K562 (cell line): ENCODE measurements around the gene KIF26A. TPM values are rescaled to one million over a fixed set of nuclear protein-coding genes. Genes with fewer than 3 reads are reported as not detected.

Source experiments
- ATAC-seq: fragments of 200-7000 bp; cut with Tn5 transposase; 3 replicates; pipeline ENCODE4 v1.9.1; 2020; ENCODE audit warnings: moderate library complexity
- BruUV-seq: library from RNA; stranded (reverse); fragments of 400-500 nt; replicated peaks from 2 replicates; lab custom pipeline; 2021; lab: Mats Ljungman, UMichigan
- CTCF ChIA-PET: fragments of 300-600 bp; formaldehyde crosslinking; extraction: SDS; loops from one replicate; lab custom pipeline; 2021; ENCODE audit warnings: low intra/inter-chr PET ratio; lab: Yijun Ruan, JAX
- POLR2A ChIA-PET: fragments of 300-600, 350-650 bp; sonication (Branson Sonifier 250); formaldehyde crosslinking; extraction: SDS; loops from one replicate; lab custom pipeline; 2021; ENCODE audit warnings: antibody characterized with exemption, inconsistent platforms; lab: Yijun Ruan, JAX
- DNase-seq, 4 experiments: peaks; one replicate each; pipeline versions ENCODE4 v3.0.0 to v3.0.0-alpha.2; 2011 to 2018; ENCODE audit warnings: low spot score in 3 of 4, mixed read lengths in 3 of 4; ENCODE audit errors: extremely low read depth in 1 of 4
- FAIRE-seq: peaks from 2 replicates; lab custom pipeline; 2011; peaks lifted over from hg19 to GRCh38; lab: Jason Lieb, UNC
- H2AFZ ChIP-seq: 2 replicates; pipeline ENCODE4 v1.6.0; 2011; ENCODE audit warnings: low read depth, low read length, control low read depth, inconsistent platforms
- H3K27ac ChIP-seq: fragments of 200-600 bp; 3 replicates; pipeline ENCODE4 v1.8.0; 2011; ENCODE audit warnings: low read depth, mild to moderate bottlenecking, control low read depth, inconsistent platforms, low read length, moderate library complexity, mixed read lengths; ENCODE audit errors: extremely low read depth
- H3K27me3 ChIP-seq, 2 experiments: fragments of 300-600 bp in 1 of 2; 2 replicates in 1 of 2; 3 replicates in 1 of 2; pipeline versions ENCODE4 v1.6.0 to v1.8.0; 2011; ENCODE audit warnings: inconsistent platforms in 2 of 2, low read length in 2 of 2, mild to moderate bottlenecking in 1 of 2, mixed read lengths in 1 of 2, moderate library complexity in 1 of 2; ENCODE audit not compliant: control insufficient read depth in 2 of 2, insufficient read depth in 2 of 2
- H3K36me3 ChIP-seq: fragments of 300-600 bp; 3 replicates; pipeline ENCODE4 v1.8.0; 2011; ENCODE audit warnings: mild to moderate bottlenecking, low read length, inconsistent platforms; ENCODE audit not compliant: control insufficient read depth, insufficient read depth
- H3K4me1 ChIP-seq, 2 experiments: fragments of 200-600 bp in 1 of 2; replicated peaks in 1 of 2; 2 replicates in 1 of 2; 3 replicates in 1 of 2; pipeline versions ENCODE4 v1.5.1 to v1.8.0; 2011; ENCODE audit warnings: inconsistent platforms in 2 of 2, low read length in 2 of 2, mild to moderate bottlenecking in 1 of 2, mixed read lengths in 1 of 2, moderate library complexity in 1 of 2; ENCODE audit not compliant: control insufficient read depth in 2 of 2, insufficient read depth in 2 of 2
- H3K4me2 ChIP-seq: 2 replicates; pipeline ENCODE4 v1.6.1; 2011; ENCODE audit warnings: low read length, control low read depth, inconsistent platforms, mixed read lengths; ENCODE audit not compliant: insufficient read depth
- H3K4me3 ChIP-seq: fragments of 200-600 bp; sonication (generic), shearing (Covaris generic); 2 replicates; pipeline ENCODE4 v1.5.1; 2016; ENCODE audit warnings: control low read depth, inconsistent platforms
- H3K79me2 ChIP-seq: fragments of 200-600 bp; 3 replicates; pipeline ENCODE4 v1.8.0; 2011; ENCODE audit warnings: low read length, inconsistent platforms; ENCODE audit not compliant: control insufficient read depth, insufficient read depth
- H3K9ac ChIP-seq, 2 experiments: 2 replicates each; pipeline versions ENCODE4 v1.6.0 to v1.6.1; 2011; ENCODE audit warnings: low read depth in 2 of 2, low read length in 2 of 2, control low read depth in 1 of 2, inconsistent platforms in 1 of 2, mild to moderate bottlenecking in 1 of 2, mixed read lengths in 1 of 2; ENCODE audit not compliant: insufficient read depth in 1 of 2
- H3K9me1 ChIP-seq: one replicate; pipeline ENCODE4 v1.6.0; 2011; ENCODE audit warnings: inconsistent platforms, mild to moderate bottlenecking, low read length, moderate library complexity; ENCODE audit not compliant: control insufficient read depth, insufficient read depth
- H3K9me3 ChIP-seq: replicated peaks from 2 replicates; pipeline ENCODE4 v1.5.1; 2011; ENCODE audit warnings: low read depth, low read length, inconsistent platforms; ENCODE audit not compliant: control insufficient read depth, insufficient read depth
- H4K20me1 ChIP-seq: replicated peaks from 2 replicates; pipeline ENCODE4 v1.6.1; 2011; ENCODE audit warnings: low read length, inconsistent platforms, mixed read lengths; ENCODE audit not compliant: control insufficient read depth, insufficient read depth
- JUN ChIP-seq, 2 experiments: sonication (generic) in 1 of 2; formaldehyde crosslinking in 1 of 2; IDR thresholded peaks; 2 replicates each; pipeline versions ENCODE4 v1.6.1 to v1.8.0; 2012 to 2022; ENCODE audit warnings: borderline replicate concordance in 2 of 2, mild to moderate bottlenecking in 2 of 2, improper control_type of control experiment in 1 of 2, low read depth in 1 of 2, low read length in 1 of 2, missing genetic modification reagents in 1 of 2
- RHOXF2B ChIP-seq: fragments of 250-450 bp; sonication (Bioruptor Pico); conservative IDR thresholded peaks from 2 replicates; pipeline ENCODE4 v1.5.1; 2021
- TEAD4 ChIP-seq, 2 experiments: sonication (generic) in 1 of 2; formaldehyde crosslinking in 1 of 2; IDR thresholded peaks; 2 replicates each; pipeline versions ENCODE4 v1.6.1 to v1.8.0; 2012 to 2022; ENCODE audit warnings: borderline replicate concordance in 1 of 2, inconsistent platforms in 1 of 2, low read length in 1 of 2, mild to moderate bottlenecking in 1 of 2, missing genetic modification reagents in 1 of 2
- ZNF507 ChIP-seq: conservative IDR thresholded peaks from 2 replicates; pipeline ENCODE4 v1.6.1; 2017; ENCODE audit warnings: missing genetic modification characterization, missing compliant biosample characterization
- ZNF766 ChIP-seq: fragments of 200-800 bp; sonication (Bioruptor generic); conservative IDR thresholded peaks from 2 replicates; pipeline ENCODE4 v1.6.1; 2016; ENCODE audit warnings: missing genetic modification characterization, missing compliant biosample characterization
- ZNF79 ChIP-seq: fragments of 250-450 bp; sonication (Bioruptor Pico); IDR thresholded peaks from 2 replicates; pipeline ENCODE4 v1.4.0; 2020; ENCODE audit warnings: low read depth, mild to moderate bottlenecking, moderate library complexity
- WGBS: fragments of 100-300 bp; shearing (Covaris generic); methylation state at CpG from one replicate; pipeline ENCODE4 v1.1.6; 2016; ENCODE audit warnings: low coverage, mixed read lengths; ENCODE audit not compliant: insufficient coverage; ENCODE audit errors: missing lambda C conversion rate; 5-methylcytosine and 5-hydroxymethylcytosine counted together
- in situ Hi-C: fragments of 300-500 bp; cut with MboI; formaldehyde crosslinking; loops from 4 replicates; pipeline ENCODE4 v1.15.0; 2018; ENCODE audit warnings: inconsistent platforms, mixed read lengths
- intact Hi-C: fragments of 100-400 bp; cut with micrococcal nuclease; formaldehyde crosslinking; loops from 2 replicates; pipeline ENCODE4 v1.14.2; 2022
- polyA plus RNA-seq, 8 experiments: library from polyadenylated mRNA; depleted of rRNA in 4 of 8; stranded (reverse) in 5 of 8; unstranded in 3 of 8; fragments of >200 nt; fragmentation: Nextera tagmentation in 2 of 8; fragmentation: Illumina TruSeq in 1 of 8; extraction: Ambion mirVana in 2 of 8; extraction: Trizol in 1 of 8; gene quantifications; 2 replicates each; pipeline versions ENCODE4 v1.2.1 to v1.2.3, GENCODE V29; 2011 to 2014; ENCODE audit warnings: inconsistent platforms in 1 of 8, missing spikeins in 1 of 8
- total RNA-seq, 7 experiments: library from RNA; depleted of rRNA in 6 of 7; stranded (reverse); fragments of >200 nt in 6 of 7; fragmentation: Illumina TruSeq in 2 of 7; extraction: Trizol in 2 of 7; gene quantifications; 2 replicates each; pipeline versions ENCODE4 v1.2.1 to v1.2.3, GENCODE V29; 2011 to 2021; ENCODE audit warnings: low replicate concordance in 1 of 7
- TF ChIP-seq, protein P1 (sequence below): fragments of 250-450 bp; sonication (Bioruptor Pico); IDR thresholded peaks from 2 replicates; pipeline ENCODE4 v1.5.0; 2021; ENCODE audit warnings: mild to moderate bottlenecking, borderline replicate concordance

KIF26A gene
- total and polyA plus RNA-seq, 9 of the 15 experiments (the other 6 are each of a cell fraction or from before 2014, with no cell fraction given), result 0.04 TPM; not detected in 8

- ATAC-seq, result no peak
- H3K4me1 ChIP-seq, result no peaks in the 10 kb centered on the region
- 4% methylated on average over 8 of the region's 13 CpGs for WGBS
- H4K20me1 ChIP-seq, result no peaks in the 10 kb centered on the region
- in situ Hi-C loops (no loop called here), intact Hi-C loops (no loop called here)
- DNase-seq, result no peak
- H3K4me3 ChIP-seq, result no peak overlapping the region
- TF ChIP-seq RHOXF2B, result no peak
- TF ChIP-seq, protein P1, sequence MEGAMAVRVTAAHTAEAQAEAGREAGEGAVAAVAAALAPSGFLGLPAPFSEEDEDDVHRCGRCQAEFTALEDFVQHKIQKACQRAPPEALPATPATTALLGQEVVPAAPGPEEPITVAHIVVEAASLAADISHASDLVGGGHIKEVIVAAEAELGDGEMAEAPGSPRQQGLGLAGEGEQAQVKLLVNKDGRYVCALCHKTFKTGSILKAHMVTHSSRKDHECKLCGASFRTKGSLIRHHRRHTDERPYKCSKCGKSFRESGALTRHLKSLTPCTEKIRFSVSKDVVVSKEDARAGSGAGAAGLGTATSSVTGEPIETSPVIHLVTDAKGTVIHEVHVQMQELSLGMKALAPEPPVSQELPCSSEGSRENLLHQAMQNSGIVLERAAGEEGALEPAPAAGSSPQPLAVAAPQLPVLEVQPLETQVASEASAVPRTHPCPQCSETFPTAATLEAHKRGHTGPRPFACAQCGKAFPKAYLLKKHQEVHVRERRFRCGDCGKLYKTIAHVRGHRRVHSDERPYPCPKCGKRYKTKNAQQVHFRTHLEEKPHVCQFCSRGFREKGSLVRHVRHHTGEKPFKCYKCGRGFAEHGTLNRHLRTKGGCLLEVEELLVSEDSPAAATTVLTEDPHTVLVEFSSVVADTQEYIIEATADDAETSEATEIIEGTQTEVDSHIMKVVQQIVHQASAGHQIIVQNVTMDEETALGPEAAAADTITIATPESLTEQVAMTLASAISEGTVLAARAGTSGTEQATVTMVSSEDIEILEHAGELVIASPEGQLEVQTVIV (CRISPR knock-in tag), result no peak
- no peaks in the 10 kb centered on the region for H3K36me3 ChIP-seq
- CTCF ChIA-PET, result no interaction called here
- no peak overlapping the region for H3K27ac ChIP-seq
- no peak overlapping the region for H3K9ac ChIP-seq
- no peaks in the 10 kb centered on the region for H3K9me3 ChIP-seq
- H3K79me2 ChIP-seq, result no peaks in the 10 kb centered on the region
- no peaks in the 10 kb centered on the region; a peak in 1 of 5 replicates for H3K27me3 ChIP-seq
- no peak for FAIRE-seq
- H3K4me2 ChIP-seq, result no peak overlapping the region
- no peak overlapping the region for H2AFZ ChIP-seq
- no peaks in the 10 kb centered on the region for H3K9me1 ChIP-seq
- no TSS peak for BruUV-seq
- POLR2A ChIA-PET, result interaction anchor here (0.6 kb wide), 1 partner anchor 179 kb away, joined by 3 read pairs; no protein-coding TSS in a partner anchor
Measured at GRCh38 chr14:104201063-104201462, 62.7 kb downstream of the KIF26A start.

GRCh38 chr14:104201496-104201895 lies 63.1 kb downstream of the KIF26A start:
- BruUV-seq, result no TSS peak
- in situ Hi-C loops, result no loop called here
- TF ChIP-seq JUN (IDR thresholded peaks at IDR 0.05; ENCODE audit: borderline replicate concordance, low read depth, low read length) (no peak), JUN (CRISPR knock-in tag; IDR thresholded peaks at IDR 0.05; ENCODE audit: borderline replicate concordance) (no peak), TEAD4 (IDR thresholded peaks at IDR 0.05; ENCODE audit: low read length) (no peak), TEAD4 (CRISPR knock-in tag; IDR thresholded peaks at IDR 0.05; ENCODE audit: borderline replicate concordance) (no peak), ZNF507 (tag) (no peak), ZNF766 (CRISPR knock-in tag) (no peak), ZNF79 (CRISPR knock-in tag) (no peak)

More at GRCh38 chr14:104201496-104201895, 63.1 kb downstream of the KIF26A start:
- WGBS, result 6% methylated on average over 8 of the region's 9 CpGs
- ChIA-PET POLR2A (interaction anchor here (0.6 to 1.0 kb wide), 3 partner anchors 9 to 179 kb away, joined by 3 read pairs; no protein-coding TSS in a partner anchor), CTCF (no interaction called here)
- no peaks in the 10 kb centered on the region for H3K9me3 ChIP-seq
- no peak for DNase-seq
- no peaks in the 10 kb centered on the region; a peak in 1 of 5 replicates for H3K27me3 ChIP-seq
- no peak overlapping the region for H3K4me2 ChIP-seq
- H3K36me3 ChIP-seq, result no peaks in the 10 kb centered on the region
- no peak for FAIRE-seq
- H3K4me1 ChIP-seq, result no peaks in the 10 kb centered on the region
- intact Hi-C loops, result no loop called here
- no peak overlapping the region for H3K27ac ChIP-seq
- no peaks in the 10 kb centered on the region for H3K79me2 ChIP-seq
- no peaks in the 10 kb centered on the region for H4K20me1 ChIP-seq
- no peaks in the 10 kb centered on the region for H3K9me1 ChIP-seq
- ATAC-seq, result no peak
- no peak overlapping the region for H3K9ac ChIP-seq
- no peak overlapping the region for H3K4me3 ChIP-seq
- no peak overlapping the region for H2AFZ ChIP-seq
